Measurements from ENCODE around the gene ANXA4. TPM values are rescaled to one million over a fixed set of nuclear protein-coding genes. Genes with fewer than 3 reads are reported as not detected.

The ANXA4 gene
- total and polyA plus RNA-seq, 2 experiments from 2014 or later = 6.7 to 11.5 TPM

GRCh38 chr2:69770193-69770702, 28.3 kb downstream of the ANXA4 start:
- peak overlapping the region; percentile 70; the same call in 1 of the 2 replicates for H3K27ac Mint-ChIP-seq
- H3K79me2 ChIP-seq (replicated peaks; ENCODE audit: insufficient read depth) = no peaks in the 10 kb centered on the region
- H3K27ac ChIP-seq (ENCODE audit: low read depth) = peak overlapping the region; percentile 57; the same call in 1 of the 2 replicates
- H3K4me3 Mint-ChIP-seq = no peak overlapping the region
- no peaks in the 10 kb centered on the region for H3K9me2 ChIP-seq (ENCODE audit: insufficient read depth)
- H3K4me1 Mint-ChIP-seq = peaks cover 34% of the 10 kb centered on the region
- DNase-seq (ENCODE audit: low spot score) (no peak), ATAC-seq (no peak)
- TF ChIP-seq ZNF331 (CRISPR knock-in tag; IDR thresholded peaks at IDR 0.05; ENCODE audit: low read depth) (no peak), ZNF114 (CRISPR knock-in tag; IDR thresholded peaks at IDR 0.05) (no peak), JUNB (IDR thresholded peaks at IDR 0.05; ENCODE audit: unreplicated experiment) (no peak), EZH2 (IDR thresholded peaks at IDR 0.05; ENCODE audit: low read depth, unreplicated experiment) (no peak), POLR2AphosphoS5 (IDR thresholded peaks at IDR 0.05; ENCODE audit: low read depth) (no peak), ETS1 (IDR thresholded peaks at IDR 0.05) (no peak), REST (IDR thresholded peaks at IDR 0.05; ENCODE audit: unreplicated experiment) (no peak), STAT1 (IDR thresholded peaks at IDR 0.05; ENCODE audit: unreplicated experiment) (no peak), CTCF (conservative IDR thresholded peaks at IDR 0.05; ENCODE audit: low read depth in 2 of 2) (no peak), ZNF462 (CRISPR knock-in tag; IDR thresholded peaks at IDR 0.05) (no peak), NANOG (IDR thresholded peaks at IDR 0.05; ENCODE audit: borderline replicate concordance) (no peak), EZH2phosphoT487 (IDR thresholded peaks at IDR 0.05; ENCODE audit: unreplicated experiment) (no peak), CREB1 (CRISPR knock-in tag; IDR thresholded peaks at IDR 0.05; ENCODE audit: low read depth) (no peak)
- no peaks in the 10 kb centered on the region for H3K36me3 ChIP-seq (ENCODE audit: insufficient read depth)
- H3K27me3 Mint-ChIP-seq (ENCODE audit: insufficient read depth, low read depth, poor library complexity) = peaks cover 4% of the 10 kb centered on the region
- H3K27me3 ChIP-seq (ENCODE audit: insufficient read depth) = no peaks in the 10 kb centered on the region
- no peaks in the 10 kb centered on the region for H3K36me3 Mint-ChIP-seq (ENCODE audit: low read depth)
- no peak overlapping the region for H3K4me3 ChIP-seq
- H3K4me2 ChIP-seq = no peak overlapping the region
- H3K9me3 Mint-ChIP-seq = no peaks in the 10 kb centered on the region
- H4K20me1 ChIP-seq (replicated peaks; ENCODE audit: insufficient read depth) = no peaks in the 10 kb centered on the region
- no peak overlapping the region for H2AFZ ChIP-seq
- H3F3A ChIP-seq (replicated peaks; ENCODE audit: low read depth) = no peaks in the 10 kb centered on the region
- H3K4me1 ChIP-seq (ENCODE audit: insufficient read depth) = peaks cover 32% of the 10 kb centered on the region
